Measurements from ENCODE around the gene NDUFB8.

The NDUFB8 gene

GRCh38 chr10:100482181-100482833, 47.4 kb downstream of the NDUFB8 start:
- H3K4me3 ChIP-seq (ENCODE audit: low read length), result peak overlapping the region; percentile 22; the same call in 1 of the 2 replicates
- no peak for TF ChIP-seq ZNF274 (IDR thresholded peaks at IDR 0.05; ENCODE audit: low read depth, low read length)

GRCh38 chr10:100481462-100482081, 48.1 kb downstream of the NDUFB8 start:
- peak overlapping the region; percentile 22; the same call in 1 of the 2 replicates for H3K4me3 ChIP-seq (ENCODE audit: low read length)
- no peak for TF ChIP-seq ZNF274 (IDR thresholded peaks at IDR 0.05; ENCODE audit: low read depth, low read length)

GRCh38 chr10:100480002-100480401, 49.7 kb downstream of the NDUFB8 start:
- no peak for TF ChIP-seq ZNF274 (IDR thresholded peaks at IDR 0.05; ENCODE audit: low read depth, low read length)
- no peak overlapping the region for H3K4me3 ChIP-seq (ENCODE audit: low read length)

GRCh38 chr10:100479037-100479436, 50.6 kb downstream of the NDUFB8 start:
- TF ChIP-seq ZNF274 (IDR thresholded peaks at IDR 0.05; ENCODE audit: low read depth, low read length), result no peak
- no peak overlapping the region for H3K4me3 ChIP-seq (ENCODE audit: low read length)

GRCh38 chr10:100477970-100478369, 51.7 kb downstream of the NDUFB8 start:
- H3K4me3 ChIP-seq (ENCODE audit: low read length), result no peak overlapping the region
- TF ChIP-seq ZNF274 (IDR thresholded peaks at IDR 0.05; ENCODE audit: low read depth, low read length), result no peak

Measured in GM08714 (cell line).